B cell (primary cell): Measurements from ENCODE around the gene ANKRD65. TPM values are rescaled to one million over a fixed set of nuclear protein-coding genes. Genes with fewer than 3 reads are reported as not detected.
A peak's percentile ranks its signal among the peaks of the same experiment; 100 is the strongest.
"Not testable (repeated sequence)": the region's sequence is repeated elsewhere in the genome, so short reads cannot be mapped to it uniquely, and the experiment has no call there.

ENCODE experiments used
- ATAC-seq: fragments of 200-7000 bp; cut with Tn5 transposase; one replicate; pipeline ENCODE4 v1.10.0; 2021; ENCODE audit warnings: low read depth, mild to moderate bottlenecking, moderate number of reproducible peaks, moderate library complexity
- CTCF ChIA-PET: fragments of 350-600 bp; sonication (Branson Sonifier 250); formaldehyde crosslinking; loops from one replicate; lab custom pipeline; 2021; ENCODE audit warnings: antibody characterized with exemption, inconsistent platforms; lab: Charles Lee
- POLR2A ChIA-PET: fragments of 350-600 bp; sonication (Branson Sonifier 250); formaldehyde crosslinking; loops from one replicate; lab custom pipeline; 2021; ENCODE audit warnings: antibody characterized with exemption; lab: Charles Lee
- DNase-seq: peaks from one replicate; pipeline ENCODE4 v3.0.0; 2013
- H2AFZ ChIP-seq: 2 replicates; pipeline ENCODE4 v1.6.1; 2012; ENCODE audit warnings: mild to moderate bottlenecking, low read depth, low read length; ENCODE audit not compliant: insufficient read depth, poor library complexity, severe bottlenecking
- H3K27ac ChIP-seq, 2 donors: 1 replicate in 1 of 2; 2 replicates in 1 of 2; pipeline ENCODE4 v1.5.1; 2012 to 2013; ENCODE audit warnings: low read length in 2 of 2, mild to moderate bottlenecking in 2 of 2, moderate library complexity in 1 of 2
- H3K27me3 ChIP-seq, 4 experiments: fragments of 200-600 bp in 1 of 4; sonication (generic) in 1 of 4; replicated peaks in 1 of 4; 1 replicate in 2 of 4; 2 replicates in 2 of 4; pipeline versions ENCODE4 v1.6.1 to v1.7.0; 2013 to 2016; ENCODE audit warnings: low read length in 3 of 4, mild to moderate bottlenecking in 2 of 4, mixed read lengths in 1 of 4, moderate library complexity in 1 of 4; ENCODE audit not compliant: insufficient read depth in 4 of 4, control insufficient read depth in 3 of 4; ENCODE audit errors: control extremely low read depth in 1 of 4
- H3K36me3 ChIP-seq, 2 experiments: replicated peaks in 1 of 2; 1 replicate in 1 of 2; 2 replicates in 1 of 2; pipeline versions ENCODE4 v1.6.1 to v1.7.1; 2013; ENCODE audit warnings: low read length in 1 of 2; ENCODE audit not compliant: insufficient read depth in 2 of 2, control insufficient read depth in 1 of 2; ENCODE audit errors: control extremely low read depth in 1 of 2, extremely low read depth in 1 of 2
- H3K4me1 ChIP-seq, 2 donors: fragments of 200-600 bp in 1 of 2; sonication (generic) in 1 of 2; 1 replicate in 1 of 2; 2 replicates in 1 of 2; pipeline versions ENCODE4 v1.5.1 to v1.6.1; 2013 to 2017; ENCODE audit warnings: low read length in 2 of 2; ENCODE audit not compliant: control insufficient read depth in 2 of 2, insufficient read depth in 2 of 2
- H3K4me2 ChIP-seq: replicated peaks from 2 replicates; pipeline ENCODE3; 2012; ENCODE audit warnings: mild to moderate bottlenecking, low read depth, low read length; ENCODE audit not compliant: poor library complexity, severe bottlenecking
- H3K4me3 ChIP-seq, 5 experiments: fragments of 200-600 bp in 1 of 5; sonication (generic) in 1 of 5; 1 replicate in 3 of 5; 2 replicates in 2 of 5; pipeline versions ENCODE4 v1.5.1 to v1.7.0; 2011 to 2016; ENCODE audit warnings: low read length in 4 of 5, mild to moderate bottlenecking in 4 of 5, low read depth in 2 of 5, control low read depth in 1 of 5, moderate library complexity in 1 of 5; ENCODE audit not compliant: insufficient read depth in 1 of 5; ENCODE audit errors: control extremely low read depth in 1 of 5, extremely low read depth in 1 of 5
- H3K79me2 ChIP-seq: fragments of 200-600 bp; sonication (generic); one replicate; pipeline ENCODE4 v1.6.0; 2016; ENCODE audit warnings: low read length; ENCODE audit not compliant: control insufficient read depth, insufficient read depth
- H3K9ac ChIP-seq: fragments of 200-600 bp; sonication (generic); 2 replicates; pipeline ENCODE4 v1.6.1; 2017; ENCODE audit warnings: mild to moderate bottlenecking, low read length, moderate library complexity
- H3K9me3 ChIP-seq, 3 donors: one replicate each; pipeline versions ENCODE4 v1.6.1 to v1.7.1; 2013; ENCODE audit warnings: low read length in 2 of 3; ENCODE audit not compliant: control insufficient read depth in 2 of 3, insufficient read depth in 1 of 3; ENCODE audit errors: control extremely low read depth in 1 of 3
- H4K20me1 ChIP-seq: 2 replicates; pipeline ENCODE4 v1.6.0; 2012; ENCODE audit warnings: mild to moderate bottlenecking, low read length; ENCODE audit not compliant: insufficient read depth, control insufficient read depth, poor library complexity, severe bottlenecking
- H3K27ac Mint-ChIP-seq: one replicate; pipeline ENCODE4 v1.8.0; 2021; ENCODE audit warnings: mixed read lengths
- H3K27me3 Mint-ChIP-seq: one replicate; pipeline ENCODE4 v1.8.0; 2021; ENCODE audit warnings: mixed read lengths
- H3K4me1 Mint-ChIP-seq: one replicate; pipeline ENCODE4 v1.8.0; 2021; ENCODE audit warnings: mixed read lengths
- H3K4me3 Mint-ChIP-seq: one replicate; pipeline ENCODE4 v1.8.0; 2021; ENCODE audit warnings: mixed read lengths
- H3K9me3 Mint-ChIP-seq: one replicate; pipeline ENCODE4 v1.8.0; 2022; ENCODE audit warnings: mixed read lengths; ENCODE audit not compliant: insufficient read depth
- EZH2 ChIP-seq: IDR thresholded peaks from 2 replicates; pipeline ENCODE4 v1.6.1; 2012; ENCODE audit warnings: borderline replicate concordance, low read depth, mild to moderate bottlenecking, moderate library complexity, low read length; ENCODE audit not compliant: insufficient read depth, poor library complexity, severe bottlenecking
- WGBS: methylation state at CpG from one replicate; pipeline ENCODE4 v1.1.5; 2013; ENCODE audit warnings: missing lambda C conversion rate; ENCODE audit not compliant: insufficient coverage; 5-methylcytosine and 5-hydroxymethylcytosine counted together
- intact Hi-C: fragments of 100-400 bp; cut with micrococcal nuclease; formaldehyde crosslinking; loops from one replicate; pipeline ENCODE4 v1.10.0; 2022
- polyA plus RNA-seq: library from polyadenylated mRNA; depleted of rRNA; stranded (reverse); fragments of >200 nt; gene quantifications from 2 replicates; pipeline ENCODE4 v1.2.3, GENCODE V29; 2012
- total RNA-seq, 2 donors: library from RNA; stranded (reverse); fragments of 120-200 nt in 1 of 2; gene quantifications; 1 replicate in 1 of 2; 2 replicates in 1 of 2; pipeline versions ENCODE4 v1.2.3 to v1.2.4, GENCODE V29; 2013 to 2022
- TF ChIP-seq, protein P1 (sequence below): fragments of 200-600 bp; IDR thresholded peaks from one replicate; pipeline ENCODE4 v1.8.0; 2022; ENCODE audit warnings: antibody characterized with exemption, mild to moderate bottlenecking

ANKRD65 gene
- total and polyA plus RNA-seq, 2 donors (not counting 1 experiment from before 2014, with no cell fraction given) = 0.12 TPM; not detected in 1

DNA sequence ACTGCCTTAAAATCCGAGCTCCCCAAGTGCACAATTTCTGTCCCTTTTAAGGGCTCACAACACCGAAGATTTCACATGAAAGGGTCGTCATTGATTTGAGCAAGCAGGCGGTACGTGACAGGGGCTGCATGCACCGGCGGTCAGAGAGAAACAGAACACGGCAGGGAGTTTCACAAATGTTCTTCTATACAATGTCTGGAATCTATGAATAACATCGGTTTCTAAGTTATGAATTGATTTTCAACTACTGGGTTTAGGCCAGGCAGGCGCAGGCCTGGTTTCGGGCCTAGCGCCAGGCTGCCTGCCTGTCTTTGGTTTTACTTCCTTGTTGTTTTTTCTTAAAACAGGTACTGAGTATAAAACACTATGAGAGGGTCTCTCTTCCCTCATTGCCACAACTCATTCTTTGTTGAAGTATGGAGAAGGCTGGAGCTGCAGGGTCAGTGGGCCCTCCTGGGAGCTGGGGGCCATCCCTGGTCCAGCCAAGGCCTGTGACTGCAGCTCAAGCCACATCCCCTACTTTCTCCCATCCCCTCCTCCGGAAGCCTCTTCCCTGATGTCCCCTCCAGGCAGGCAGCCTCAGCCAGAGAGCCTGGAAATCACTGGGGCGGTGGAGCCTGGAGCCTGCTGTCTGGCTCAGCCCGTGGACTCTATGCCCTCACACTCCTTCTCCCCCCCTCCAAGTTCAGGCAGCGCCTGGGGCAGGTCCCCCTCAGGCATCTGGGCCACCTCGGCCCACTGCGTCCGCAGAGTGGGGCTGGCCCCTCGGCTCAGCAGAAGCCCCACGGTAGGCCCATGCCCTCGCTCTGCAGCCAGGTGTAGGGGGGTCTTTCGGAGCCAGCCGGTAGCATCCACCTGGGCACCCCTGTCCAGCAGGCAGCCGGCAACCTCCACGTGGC is 2.4 kb downstream of the ANKRD65 start:
- Histone ChIP-seq H3K27ac (no peak overlapping the region), H3K79me2 (no peaks in the 10 kb centered on the region), H3K9me3 (peaks cover 0 to 5% (median 0%) of the 10 kb centered on the region in 3 donors), H2AFZ (peak overlapping the region; percentile 22), H4K20me1 (no peaks in the 10 kb centered on the region), H3K4me1 (no peaks in the 10 kb centered on the region), H3K27me3 (peaks cover 0 to 26% (median 6%) of the 10 kb centered on the region in 4 experiments), H3K4me3 (no peak overlapping the region), H3K36me3 (no peaks in the 10 kb centered on the region), H3K4me2 (no peak overlapping the region), H3K9ac (no peak overlapping the region)
- ATAC-seq (no peak), DNase-seq (peak; percentile 13)
- intact Hi-C loops = no loop called here
- ChIA-PET POLR2A (no interaction called here), CTCF (no interaction called here)
- H3K9me3 Mint-ChIP-seq = no peaks in the 10 kb centered on the region
- H3K4me3 Mint-ChIP-seq = no peak overlapping the region
- peak overlapping the region; percentile 6 for H3K27ac Mint-ChIP-seq
- peaks cover 5% of the 10 kb centered on the region for H3K4me1 Mint-ChIP-seq
- TF ChIP-seq, protein P1, sequence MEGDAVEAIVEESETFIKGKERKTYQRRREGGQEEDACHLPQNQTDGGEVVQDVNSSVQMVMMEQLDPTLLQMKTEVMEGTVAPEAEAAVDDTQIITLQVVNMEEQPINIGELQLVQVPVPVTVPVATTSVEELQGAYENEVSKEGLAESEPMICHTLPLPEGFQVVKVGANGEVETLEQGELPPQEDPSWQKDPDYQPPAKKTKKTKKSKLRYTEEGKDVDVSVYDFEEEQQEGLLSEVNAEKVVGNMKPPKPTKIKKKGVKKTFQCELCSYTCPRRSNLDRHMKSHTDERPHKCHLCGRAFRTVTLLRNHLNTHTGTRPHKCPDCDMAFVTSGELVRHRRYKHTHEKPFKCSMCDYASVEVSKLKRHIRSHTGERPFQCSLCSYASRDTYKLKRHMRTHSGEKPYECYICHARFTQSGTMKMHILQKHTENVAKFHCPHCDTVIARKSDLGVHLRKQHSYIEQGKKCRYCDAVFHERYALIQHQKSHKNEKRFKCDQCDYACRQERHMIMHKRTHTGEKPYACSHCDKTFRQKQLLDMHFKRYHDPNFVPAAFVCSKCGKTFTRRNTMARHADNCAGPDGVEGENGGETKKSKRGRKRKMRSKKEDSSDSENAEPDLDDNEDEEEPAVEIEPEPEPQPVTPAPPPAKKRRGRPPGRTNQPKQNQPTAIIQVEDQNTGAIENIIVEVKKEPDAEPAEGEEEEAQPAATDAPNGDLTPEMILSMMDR = no peak
- TF ChIP-seq EZH2 = no peak
- peaks cover 13% of the 10 kb centered on the region for H3K27me3 Mint-ChIP-seq
- 92% methylated on average over 16 of the region's 26 CpGs for WGBS

DNA sequence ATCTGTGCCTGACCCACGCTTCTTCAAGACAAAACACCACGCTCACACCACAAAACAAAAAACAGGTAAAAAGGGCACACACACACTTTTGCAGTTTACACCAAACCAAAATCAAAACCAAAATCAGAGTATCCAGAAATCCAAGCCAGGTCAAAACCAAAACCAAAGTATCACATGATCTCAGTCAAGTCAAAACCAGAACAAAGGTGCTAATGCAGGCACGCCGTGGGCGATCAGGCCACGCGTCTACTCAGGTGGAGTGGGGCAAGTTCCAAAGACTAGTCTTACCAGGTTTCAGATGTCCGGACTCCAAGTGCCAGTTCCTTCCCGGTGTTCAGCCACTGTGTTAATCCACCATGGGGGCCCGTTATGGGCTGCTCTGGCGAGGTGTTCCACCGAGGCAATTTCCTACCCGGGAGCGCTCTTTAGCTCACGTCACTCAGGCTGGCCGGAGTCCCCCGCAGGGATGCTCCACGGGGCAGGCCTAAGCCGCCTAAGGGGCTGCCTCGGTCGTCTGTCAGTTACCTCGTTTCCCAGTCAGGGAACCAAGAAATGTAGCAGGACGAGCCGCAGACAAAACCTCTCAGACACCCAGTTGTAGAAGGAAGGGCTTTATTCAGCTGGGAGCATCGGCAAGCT is 3.1 kb downstream of the ANKRD65 start:
- ATAC-seq, H3K27ac Mint-ChIP-seq, POLR2A ChIA-PET, H4K20me1 ChIP-seq, intact Hi-C loops, H3K27me3 Mint-ChIP-seq, DNase-seq, H3K9ac ChIP-seq, H3K4me3 Mint-ChIP-seq, H3K4me2 ChIP-seq, H2AFZ ChIP-seq, H3K9me3 Mint-ChIP-seq, H3K4me3 ChIP-seq, CTCF ChIA-PET, H3K4me1 Mint-ChIP-seq, H3K79me2 ChIP-seq, H3K27ac ChIP-seq, H3K36me3 ChIP-seq, H3K9me3 ChIP-seq, H3K4me1 ChIP-seq: not testable (repeated sequence)
- peaks cover 0 to 23% (median 3%) of the 10 kb centered on the region in 4 experiments for H3K27me3 ChIP-seq
- WGBS = 88% methylated on average over 23 of the region's 25 CpGs

DNA sequence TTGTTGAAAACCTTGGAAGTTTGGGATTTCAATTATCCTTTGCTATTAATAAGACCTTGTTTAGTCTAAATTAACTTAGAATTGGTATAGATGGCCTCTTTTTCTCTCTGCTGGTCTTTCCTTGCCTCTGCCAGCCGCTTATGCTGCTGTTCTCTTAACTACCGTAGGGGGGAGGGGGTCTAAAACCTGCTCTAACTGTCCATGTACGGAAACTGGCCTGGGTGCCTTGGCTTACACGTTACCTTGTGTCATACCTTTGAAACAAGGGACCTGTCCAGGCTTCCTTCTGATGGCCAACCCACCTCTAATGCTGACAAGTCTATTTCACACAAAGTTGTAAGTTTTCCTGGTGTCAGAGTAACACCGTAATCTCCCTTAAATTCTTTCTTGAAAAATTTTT is 3.7 kb downstream of the ANKRD65 start:
- H3K4me2 ChIP-seq, H3K9me3 ChIP-seq, H3K4me3 ChIP-seq, H3K27me3 Mint-ChIP-seq, H3K27ac ChIP-seq, H3K27ac Mint-ChIP-seq, H4K20me1 ChIP-seq, ATAC-seq, DNase-seq, POLR2A ChIA-PET, H2AFZ ChIP-seq, CTCF ChIA-PET, intact Hi-C loops, H3K79me2 ChIP-seq, H3K4me1 Mint-ChIP-seq, H3K4me1 ChIP-seq, H3K4me3 Mint-ChIP-seq, H3K9me3 Mint-ChIP-seq, H3K9ac ChIP-seq, H3K36me3 ChIP-seq: not testable (repeated sequence)
- H3K27me3 ChIP-seq = peaks cover 0 to 20% (median 3%) of the 10 kb centered on the region in 4 experiments
- WGBS = 100% methylated on average over 1 of the region's 5 CpGs
